ENCODE data around the gene ZGPAT.
"Not testable (repeated sequence)": the region's sequence is repeated elsewhere in the genome, so short reads cannot be mapped to it uniquely, and the experiment has no call there.

ZGPAT gene

GRCh38 chr20:63755933-63756647, 48.3 kb downstream of the ZGPAT start:
- DNase-seq, result no peak

- no peak for DNase-seq
Observed at GRCh38 chr20:63756648-63756991, 48.8 kb downstream of the ZGPAT start.

- DNase-seq, result no peak
Observed at GRCh38 chr20:63758152-63758551, 50.3 kb downstream of the ZGPAT start.

DNA sequence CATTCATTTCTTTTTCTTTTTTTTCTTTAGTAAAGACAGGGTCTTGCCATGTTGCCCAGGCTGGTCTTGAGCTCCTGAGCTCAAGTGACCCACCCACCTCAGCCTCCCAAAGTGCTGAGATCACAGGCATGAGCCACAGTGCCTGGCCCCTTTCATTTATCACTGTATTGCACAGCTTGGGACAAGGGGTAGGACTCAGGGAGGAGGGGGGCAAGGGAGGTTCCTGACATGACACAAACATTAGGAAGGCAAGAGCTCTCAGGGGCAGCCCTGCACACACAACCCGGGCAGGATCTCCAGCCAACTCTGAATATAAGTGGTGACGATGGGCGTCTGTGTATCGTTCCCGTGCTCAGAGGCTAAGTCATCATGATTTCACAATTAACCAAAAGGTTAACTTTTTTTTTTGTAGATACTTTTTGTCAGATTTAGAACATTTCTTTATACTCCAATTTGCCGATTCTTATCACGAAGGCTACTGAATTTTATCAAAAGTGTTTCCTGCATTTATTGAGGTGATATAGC, 51.6 kb downstream of the ZGPAT start:
- no peak for DNase-seq

DNA sequence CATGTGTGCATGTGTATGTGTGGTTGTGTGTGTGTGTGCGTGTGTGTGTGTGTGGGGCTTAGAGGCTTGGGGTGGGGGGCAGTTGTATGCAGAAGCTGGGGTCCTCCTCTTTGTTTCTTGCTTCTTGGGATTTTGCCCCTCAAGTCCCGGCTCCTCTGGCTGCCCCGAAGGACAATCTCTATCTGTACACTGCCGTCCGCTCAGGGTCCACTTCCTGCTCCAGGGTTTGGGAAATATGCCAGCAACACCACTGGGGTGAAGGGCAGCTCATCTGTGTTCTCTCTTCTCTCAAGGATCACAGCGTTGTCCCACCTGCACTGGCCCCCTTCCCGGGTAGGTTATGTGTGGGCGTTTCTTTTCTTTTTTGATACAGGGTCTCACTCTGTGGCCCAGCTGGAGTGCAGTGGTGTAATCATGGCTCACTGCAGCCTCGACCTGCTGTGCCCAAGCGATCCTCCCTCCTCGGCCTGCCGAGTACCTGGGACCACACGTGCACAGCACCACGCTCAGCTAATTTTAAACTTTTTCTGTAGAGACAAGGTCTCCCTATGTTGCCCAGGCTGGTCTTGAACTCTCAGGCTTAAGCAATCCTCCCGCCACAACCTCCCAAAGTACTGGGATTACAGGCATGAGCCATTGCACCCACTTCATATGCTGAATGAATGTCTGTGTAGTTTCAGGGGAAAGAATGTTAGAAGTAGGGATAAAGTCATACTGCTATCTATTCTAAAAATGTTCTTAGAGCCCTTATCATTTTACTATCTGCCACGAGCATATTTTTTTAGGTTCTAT, 57.4 kb downstream of the ZGPAT start:
- DNase-seq, result no peak

DNA sequence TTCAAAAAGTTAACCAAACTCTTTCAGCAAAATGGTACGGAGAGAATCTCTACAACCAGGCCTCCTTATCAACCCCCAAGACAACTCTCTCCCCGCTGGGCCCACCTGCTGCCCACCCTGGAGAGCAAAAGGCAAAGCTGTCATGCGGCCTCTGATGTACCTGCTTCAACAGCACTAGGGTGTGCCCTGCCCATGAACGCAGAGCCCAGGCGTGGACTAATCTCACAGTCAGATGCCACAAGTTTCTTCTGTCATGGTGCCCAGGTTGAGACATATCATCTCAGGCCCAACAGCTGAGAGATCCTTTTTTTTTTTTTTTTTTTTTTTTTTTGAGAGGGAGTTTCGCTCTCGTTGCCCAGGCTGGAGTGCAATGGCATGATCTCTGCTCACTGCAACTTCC, 58.1 kb downstream of the ZGPAT start:
- DNase-seq, result no peak

DNA sequence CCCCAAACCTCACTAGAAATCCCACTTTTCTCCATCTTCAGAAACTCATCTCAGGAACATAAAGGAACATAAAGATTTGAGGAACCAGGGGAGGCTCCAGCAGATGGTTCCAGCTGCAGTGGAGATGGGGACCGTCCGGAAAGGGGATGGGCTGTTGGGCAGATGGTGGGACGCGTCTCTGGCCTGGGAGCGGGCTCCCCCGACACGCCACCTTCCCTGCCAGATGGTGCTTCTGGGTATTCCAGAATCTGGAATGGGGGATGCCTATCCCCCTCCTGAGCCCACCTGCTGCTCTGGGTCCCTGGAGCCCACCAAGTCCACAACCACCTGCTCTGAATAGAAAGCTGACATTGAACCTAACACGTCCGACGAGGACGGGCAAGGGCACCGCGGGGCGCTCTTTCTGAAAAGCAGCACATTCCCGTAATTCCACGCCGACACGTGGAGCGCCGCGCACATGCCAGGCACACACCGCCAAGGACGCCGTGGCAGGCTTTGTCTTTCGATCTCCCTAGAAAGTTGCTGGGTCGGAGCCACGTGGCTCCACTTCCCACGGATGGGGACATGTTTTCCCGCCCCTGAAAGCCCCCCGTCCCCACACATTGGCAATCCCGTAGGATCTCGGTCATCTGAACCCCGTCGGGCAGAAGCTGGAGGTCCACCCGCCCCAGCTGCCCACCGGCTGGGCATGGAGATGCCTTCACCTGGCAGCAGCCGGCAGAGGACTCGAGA, 59.0 kb downstream of the ZGPAT start:
- no peak for DNase-seq

- no peak for DNase-seq
Observed at GRCh38 chr20:63767456-63767855, 59.6 kb downstream of the ZGPAT start.

DNA sequence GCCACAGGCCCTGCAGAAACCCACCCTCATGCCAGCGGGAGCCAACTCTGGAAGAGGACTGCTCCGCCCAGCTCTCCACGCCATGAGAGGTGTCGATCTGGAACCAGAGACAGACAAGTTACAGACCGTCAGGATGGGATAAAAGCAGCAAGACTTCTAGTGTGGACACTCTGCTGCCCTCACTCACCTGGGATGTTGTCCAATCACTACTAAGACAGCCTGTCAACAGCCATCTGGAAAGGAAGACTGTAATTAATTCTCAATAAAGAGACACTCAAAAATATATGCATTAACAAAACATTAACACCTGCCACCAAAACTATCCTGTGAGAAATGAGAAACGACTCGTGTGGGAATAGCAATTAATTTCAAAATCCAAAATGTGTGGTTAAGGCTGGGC, 60.0 kb downstream of the ZGPAT start:
- DNase-seq, result no peak

DNA sequence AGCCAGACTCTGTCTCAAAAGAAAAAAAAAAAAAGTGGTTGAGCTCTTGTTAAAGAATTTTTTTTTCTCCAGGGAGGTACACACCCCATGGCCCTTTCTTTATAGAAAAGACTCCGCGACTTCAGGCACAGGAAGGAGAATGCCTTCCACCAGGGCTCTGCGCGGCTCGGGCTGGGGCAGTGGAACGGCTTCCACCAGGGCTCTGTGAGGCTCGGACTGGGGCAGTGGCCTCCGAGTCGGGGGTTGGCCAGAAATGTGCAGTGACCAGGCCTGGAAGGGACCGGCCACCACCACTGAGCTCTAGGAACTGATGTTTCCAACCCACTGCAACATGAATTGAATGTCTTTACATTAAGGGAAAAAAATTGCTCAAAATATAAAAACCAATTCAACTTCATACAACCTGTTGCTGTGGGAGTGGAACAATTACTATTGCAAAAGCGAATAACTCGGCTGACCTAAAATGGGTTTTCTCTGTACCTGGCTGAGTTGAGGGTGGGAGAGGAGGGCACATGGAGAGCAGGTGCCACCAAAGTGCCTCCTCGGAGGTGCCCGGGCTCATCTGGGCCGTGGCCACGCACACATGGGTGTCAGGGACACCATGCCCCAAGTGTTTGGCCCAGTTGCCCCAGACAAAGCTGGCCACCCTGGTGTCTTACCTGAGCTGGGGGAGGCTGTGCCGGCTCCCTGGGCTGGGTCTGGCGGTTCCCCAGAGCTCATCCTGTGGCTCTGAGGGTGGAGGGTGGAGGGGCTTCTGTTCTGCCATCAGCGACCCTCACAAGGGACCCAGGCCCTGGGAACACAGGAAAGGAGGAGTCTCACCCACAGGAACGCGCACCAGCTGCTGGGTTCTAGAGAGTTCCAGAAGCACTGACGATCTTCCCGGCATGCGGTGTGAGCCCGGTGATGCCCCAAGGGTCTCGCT, 61.0 kb downstream of the ZGPAT start:
- DNase-seq, result no peak

GRCh38 chr20:63769891-63770474, 62.1 kb downstream of the ZGPAT start:
- DNase-seq, result no peak

DNA sequence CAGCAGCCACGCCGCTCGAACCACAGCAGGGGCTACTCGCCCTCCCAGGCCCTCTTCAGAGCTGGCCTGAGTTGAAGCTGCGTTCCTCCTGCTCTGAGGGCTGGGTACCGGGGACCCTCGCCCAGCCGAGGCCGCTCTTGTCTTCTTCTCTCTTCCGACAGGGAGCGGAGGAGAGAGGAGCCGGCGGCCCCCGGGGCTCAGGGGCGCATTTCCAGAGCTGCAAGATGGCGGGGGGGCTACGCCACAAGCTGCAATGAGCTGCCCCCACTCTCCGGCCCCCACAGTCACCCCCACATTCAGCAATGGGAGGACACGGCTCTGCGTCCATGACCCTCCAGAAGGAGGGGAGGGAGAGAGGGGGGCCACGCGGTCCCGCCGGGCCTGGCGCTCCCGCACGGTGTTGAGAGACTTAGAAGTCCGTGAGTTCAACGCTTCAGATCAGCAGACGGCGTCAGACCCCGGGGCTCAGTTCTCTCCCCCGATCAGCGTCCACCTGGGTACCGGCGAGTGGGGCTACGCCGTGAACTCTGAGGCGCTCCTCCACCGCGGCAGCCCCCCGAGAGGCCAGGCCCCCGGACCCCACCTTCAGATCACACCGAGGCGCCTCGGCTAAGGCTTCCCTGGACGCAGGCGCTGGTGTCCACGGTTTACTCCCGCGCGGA, 63.3 kb downstream of the ZGPAT start:
- no peak for DNase-seq

- DNase-seq, result no peak
Observed at GRCh38 chr20:63772781-63773518, 65.1 kb downstream of the ZGPAT start.

GRCh38 chr20:63773571-63774241, 65.9 kb downstream of the ZGPAT start:
- DNase-seq, result no peak

DNA sequence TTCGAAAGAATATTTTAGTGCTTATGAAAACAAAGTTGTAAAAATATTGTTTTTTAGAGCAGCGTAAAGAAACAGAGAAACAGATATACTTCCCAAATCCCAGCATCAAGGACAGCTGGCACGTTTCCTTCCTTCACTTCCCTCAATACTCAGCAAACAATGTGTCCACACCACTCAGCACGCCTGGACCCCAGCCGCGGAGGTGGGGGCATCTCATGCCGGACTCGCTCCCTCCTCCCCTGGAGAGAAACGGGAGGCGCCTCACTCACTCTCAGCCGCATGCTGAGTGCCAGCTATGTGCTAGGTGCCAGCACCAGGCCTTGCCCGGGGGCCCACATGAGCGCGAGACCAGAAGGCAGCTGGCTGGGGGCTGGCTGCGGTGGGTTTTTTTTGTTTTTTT, 66.5 kb downstream of the ZGPAT start:
- DNase-seq, result peak in 3 of 56 donors; percentile 7 to 27 (median 17)

DNA sequence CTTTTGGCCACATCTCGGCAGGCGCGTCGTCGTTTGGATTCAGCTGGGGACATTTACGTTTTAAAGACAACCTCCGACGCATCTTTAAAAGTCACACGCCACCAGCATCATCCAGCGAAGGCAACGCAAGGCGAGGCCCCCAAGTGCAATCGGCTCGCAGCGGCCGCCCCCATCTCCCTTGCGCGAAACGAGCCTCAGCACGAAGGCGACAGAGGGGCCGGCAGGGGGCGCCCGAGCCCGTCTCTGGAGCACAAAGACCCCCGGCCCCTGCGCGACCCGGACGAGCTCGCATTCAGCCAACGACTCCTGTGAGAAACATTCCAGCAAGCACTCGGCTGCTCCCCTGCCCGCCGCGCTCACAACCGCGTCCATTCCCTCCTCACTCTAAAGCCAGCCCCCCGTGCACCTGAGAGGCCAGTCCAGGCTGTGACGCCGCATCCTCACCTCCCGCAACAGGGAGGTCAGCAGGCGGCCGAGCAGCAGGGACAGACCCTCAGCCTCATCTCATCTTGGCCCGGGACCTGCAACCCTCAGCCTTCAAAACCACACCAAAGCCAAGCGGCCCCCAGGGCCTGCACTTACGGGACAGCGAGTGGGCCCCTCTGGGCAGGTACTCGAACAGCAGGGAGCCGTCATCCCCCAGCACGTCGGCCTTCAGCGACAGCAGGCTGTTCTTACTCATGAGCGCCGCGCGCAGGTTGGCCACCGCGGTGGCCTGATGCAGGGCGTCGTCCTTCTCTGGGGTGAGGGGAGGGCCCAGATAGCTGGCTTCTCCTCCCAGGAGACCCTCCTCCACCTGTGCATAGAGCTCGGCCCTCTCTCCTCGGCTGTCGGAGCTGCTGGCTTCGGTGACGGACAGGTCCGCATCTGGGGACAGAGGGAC, 67.5 kb downstream of the ZGPAT start:
- peak in 39 of 56 donors; percentile 4 to 78 (median 38) for DNase-seq

DNA sequence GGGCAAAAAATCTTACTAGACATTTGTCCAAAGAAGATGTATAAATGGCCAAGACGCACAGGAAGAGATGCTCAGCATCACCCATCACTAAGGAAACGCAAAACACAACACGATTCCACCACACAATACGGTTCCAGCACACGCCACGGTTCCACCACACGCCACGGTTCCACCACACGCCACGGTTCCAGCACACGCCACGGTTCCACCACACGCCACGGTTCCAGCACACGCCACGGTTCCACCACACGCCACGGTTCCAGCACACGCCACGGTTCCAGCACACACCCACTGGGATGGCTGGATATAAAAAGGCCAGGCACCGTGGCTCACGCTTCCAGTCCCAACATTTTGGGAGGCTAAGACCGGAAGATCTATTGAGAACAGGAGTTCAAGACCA, 69.0 kb downstream of the ZGPAT start:
- not testable (repeated sequence) for DNase-seq

DNA sequence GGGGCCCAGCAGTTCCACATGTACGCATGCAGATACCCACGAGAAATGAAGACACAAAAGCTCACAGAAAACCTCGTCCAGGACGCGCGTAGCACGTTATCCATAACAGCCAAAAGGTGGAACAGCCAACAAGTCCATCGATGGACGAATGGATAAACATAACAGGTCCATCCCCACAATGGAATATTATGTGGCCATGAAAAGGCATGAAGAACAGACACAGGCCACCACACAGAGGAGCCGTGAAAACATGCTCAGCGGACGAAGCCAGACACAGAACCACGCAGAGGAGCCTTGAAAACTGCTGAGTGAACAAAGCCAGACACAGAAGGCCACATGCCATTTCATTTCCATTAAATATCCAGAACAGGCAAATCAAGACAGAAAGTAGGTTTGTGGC, 69.8 kb downstream of the ZGPAT start:
- no peak for DNase-seq

Data from nucleus accumbens (tissue), 56 donors.